NCI-H345 treated with DMSO at 0.1 percent for 48 hours (cell line): Measurements from ENCODE around the gene TACC3.

Experiments used
- DNase-seq: peaks from one replicate; lab custom pipeline; 2025; ENCODE audit not compliant: unreplicated experiment; lab: John Stamatoyannopoulos, UW

The TACC3 gene

GRCh38 chr4:1744552-1744951, 23.2 kb downstream of the TACC3 start:
- DNase-seq: no peak

- no peak for DNase-seq
Measured at GRCh38 chr4:1745165-1745564, 23.8 kb downstream of the TACC3 start.

- no peak for DNase-seq
Measured at GRCh38 chr4:1745697-1746096, 24.4 kb downstream of the TACC3 start.

- no peak for DNase-seq
Measured at GRCh38 chr4:1746265-1746691, 25.0 kb downstream of the TACC3 start.

- no peak for DNase-seq
Measured at GRCh38 chr4:1746919-1747602, 25.7 kb downstream of the TACC3 start.

- no peak for DNase-seq
Measured at GRCh38 chr4:1747603-1747967, 26.3 kb downstream of the TACC3 start.

- DNase-seq: no peak
Measured at GRCh38 chr4:1748465-1748995, 27.2 kb downstream of the TACC3 start.

- DNase-seq: no peak
Measured at GRCh38 chr4:1749370-1749769, 28.0 kb downstream of the TACC3 start.

GRCh38 chr4:1749826-1750225, 28.5 kb downstream of the TACC3 start:
- no peak for DNase-seq

- DNase-seq: no peak
Measured at GRCh38 chr4:1750381-1751154, 29.2 kb downstream of the TACC3 start.

- no peak for DNase-seq
Measured at GRCh38 chr4:1751155-1751918, 30.0 kb downstream of the TACC3 start.

- no peak for DNase-seq
Measured at GRCh38 chr4:1751919-1752283, 30.6 kb downstream of the TACC3 start.

GRCh38 chr4:1752284-1753041, 31.1 kb downstream of the TACC3 start:
- DNase-seq: no peak

- DNase-seq: no peak
Measured at GRCh38 chr4:1753294-1753696, 32.0 kb downstream of the TACC3 start.

- no peak for DNase-seq
Measured at GRCh38 chr4:1753697-1754311, 32.5 kb downstream of the TACC3 start.

- DNase-seq: no peak
Measured at GRCh38 chr4:1754336-1754735, 33.0 kb downstream of the TACC3 start.

- DNase-seq: no peak
Measured at GRCh38 chr4:1755297-1755696, 34.0 kb downstream of the TACC3 start.

GRCh38 chr4:1756079-1756478, 34.8 kb downstream of the TACC3 start:
- no peak for DNase-seq

GRCh38 chr4:1756893-1757779, 35.8 kb downstream of the TACC3 start:
- DNase-seq: no peak

- no peak for DNase-seq
Measured at GRCh38 chr4:1757836-1758235, 36.5 kb downstream of the TACC3 start.
